HTERT RPE-1 (cell line): ENCODE measurements around the gene GOLGA8S.
"Not testable (repeated sequence)": the region's sequence is repeated elsewhere in the genome, so short reads cannot be mapped to it uniquely, and the experiment has no call there.

Experiments
- in situ Hi-C: fragments of 300-500 bp; cut with MboI; formaldehyde crosslinking; loops from 4 replicates; pipeline ENCODE4 v1.14.3; 2020; ENCODE audit warnings: low sequenced_read_pairs

The GOLGA8S gene

GRCh38 chr15:23395832-23396231 is 41.3 kb downstream of the GOLGA8S start:
- in situ Hi-C loops = no loop called here

- in situ Hi-C loops = no loop called here
Observed at GRCh38 chr15:23397779-23398178, 43.2 kb downstream of the GOLGA8S start.

- in situ Hi-C loops = not testable (repeated sequence)
Observed at GRCh38 chr15:23398357-23398756, 43.8 kb downstream of the GOLGA8S start.

- in situ Hi-C loops = not testable (repeated sequence)
Observed at GRCh38 chr15:23399207-23399606, 44.7 kb downstream of the GOLGA8S start.

- in situ Hi-C loops = no loop called here
Observed at GRCh38 chr15:23401627-23402026, 47.1 kb downstream of the GOLGA8S start.

GRCh38 chr15:23402140-23402539 is 47.6 kb downstream of the GOLGA8S start:
- in situ Hi-C loops = no loop called here

GRCh38 chr15:23402544-23402943 is 48.0 kb downstream of the GOLGA8S start:
- in situ Hi-C loops = no loop called here

- in situ Hi-C loops = no loop called here
Observed at GRCh38 chr15:23403550-23403949, 49.0 kb downstream of the GOLGA8S start.

- in situ Hi-C loops = no loop called here
Observed at GRCh38 chr15:23411841-23412240, 57.3 kb downstream of the GOLGA8S start.

GRCh38 chr15:23412881-23413600 is 58.5 kb downstream of the GOLGA8S start:
- in situ Hi-C loops = not testable (repeated sequence)
